ENCODE data around the gene ZNF467.
A peak's percentile ranks its signal among the peaks of the same experiment; 100 is the strongest.

Gene ZNF467

DNA sequence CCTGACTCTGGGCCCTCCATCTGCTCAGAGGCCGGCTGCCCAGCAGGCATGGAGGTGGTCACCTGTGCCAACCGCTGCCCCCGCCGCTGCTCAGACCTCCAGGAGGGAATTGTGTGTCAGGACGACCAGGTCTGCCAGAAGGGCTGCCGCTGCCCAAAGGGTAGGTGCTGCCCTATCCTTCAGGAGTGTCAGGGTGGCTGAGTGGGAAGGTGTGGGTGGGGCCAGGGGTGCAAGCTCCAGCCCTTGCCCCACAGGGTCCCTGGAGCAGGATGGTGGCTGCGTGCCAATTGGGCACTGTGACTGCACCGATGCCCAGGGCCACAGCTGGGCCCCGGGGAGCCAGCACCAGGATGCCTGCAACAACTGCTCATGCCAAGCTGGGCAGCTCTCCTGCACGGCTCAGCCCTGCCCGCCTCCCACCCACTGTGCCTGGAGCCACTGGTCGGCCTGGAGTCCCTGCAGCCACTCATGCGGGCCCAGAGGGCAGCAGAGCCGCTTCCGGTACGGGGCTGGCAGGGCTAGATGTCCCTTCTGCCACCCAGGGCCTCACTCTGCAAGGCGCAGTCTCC lies 47.3 kb upstream of the ZNF467 start:
- H3K27ac ChIP-seq (ENCODE audit: low read length, poor library complexity, severe bottlenecking): no peak overlapping the region
- DNase-seq: no peak
- 90% methylated on average over 17 of the region's 17 CpGs for WGBS

DNA sequence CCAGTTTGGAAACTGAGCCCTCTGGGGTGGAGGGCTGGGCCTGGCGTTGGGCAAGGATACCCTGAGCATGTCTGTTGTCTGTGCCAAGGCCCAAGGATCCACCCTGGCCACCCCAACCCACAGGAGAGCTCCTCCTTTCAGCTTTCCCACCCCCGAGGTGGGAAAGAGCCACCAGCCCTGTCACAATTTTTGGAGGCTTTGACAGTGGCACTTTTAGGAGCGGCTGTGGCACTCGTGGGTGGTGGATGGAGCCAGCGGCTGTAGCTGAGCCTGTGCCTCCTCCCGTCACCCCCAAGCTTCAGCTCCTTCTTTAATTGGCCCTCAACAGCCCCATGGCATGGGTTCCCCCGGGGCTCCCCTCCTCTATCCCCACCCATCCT lies 46.6 kb upstream of the ZNF467 start:
- no peak overlapping the region for H4K91ac ChIP-seq (ENCODE audit: low read length)
- H3K36me3 ChIP-seq (ENCODE audit: control insufficient read depth in 1 of 2, insufficient read depth in 2 of 2, low read depth in 1 of 2, low read length in 2 of 2): no peaks in the 10 kb centered on the region
- peaks cover 14 to 18% of the 10 kb centered on the region in 2 experiments for H3K27me3 ChIP-seq (ENCODE audit: control insufficient read depth in 1 of 2, insufficient read depth in 1 of 2, low read length in 2 of 2)
- no peak overlapping the region for H3K9ac ChIP-seq (ENCODE audit: low read length)
- no peak overlapping the region for H2BK120ac ChIP-seq (ENCODE audit: low read depth, low read length)
- H3K18ac ChIP-seq (ENCODE audit: low read depth in 1 of 2, low read length in 2 of 2): no peak overlapping the region
- no peak overlapping the region for H2BK12ac ChIP-seq (ENCODE audit: low read length in 2 of 2)
- no peak overlapping the region for H3K14ac ChIP-seq (ENCODE audit: low read length in 2 of 2)
- H3K27ac ChIP-seq (ENCODE audit: low read length, poor library complexity, severe bottlenecking): no peak overlapping the region
- H3K4me2 ChIP-seq (ENCODE audit: low read length, poor library complexity, severe bottlenecking): no peak overlapping the region
- peak overlapping the region in 1 of 2 experiments; percentile 26 for H3K4me3 ChIP-seq (ENCODE audit: insufficient read depth in 1 of 2, low read depth in 1 of 2, low read length in 2 of 2)
- no peak overlapping the region for H2AK5ac ChIP-seq (ENCODE audit: low read length, severe bottlenecking)
- no peak overlapping the region for H2BK5ac ChIP-seq (ENCODE audit: low read depth, low read length, poor library complexity, severe bottlenecking)
- H3K4me1 ChIP-seq (ENCODE audit: control insufficient read depth, insufficient read depth, low read depth, low read length): no peaks in the 10 kb centered on the region
- H3K9me3 ChIP-seq (ENCODE audit: control insufficient read depth, low read length): no peaks in the 10 kb centered on the region
- no peak overlapping the region for H4K8ac ChIP-seq (ENCODE audit: low read length)
- no peak overlapping the region for H2BK15ac ChIP-seq (ENCODE audit: low read depth, poor library complexity, severe bottlenecking)
- 67% methylated on average over 7 of the region's 7 CpGs for WGBS
- H2AFZ ChIP-seq (ENCODE audit: low read depth, low read length): no peak overlapping the region
- no peak overlapping the region for H3K23ac ChIP-seq (ENCODE audit: low read length in 2 of 2)
- no peak for DNase-seq
- H3K4ac ChIP-seq (ENCODE audit: low read depth in 1 of 2, low read length in 2 of 2): no peak overlapping the region
- H3K79me1 ChIP-seq (replicated peaks; ENCODE audit: low read length, poor library complexity, severe bottlenecking): no peaks in the 10 kb centered on the region

More for the DNA sequence above, 47.3 kb upstream of the ZNF467 start:
- no peak overlapping the region for H3K4me2 ChIP-seq (ENCODE audit: low read length, poor library complexity, severe bottlenecking)
- no peaks in the 10 kb centered on the region for H3K9me3 ChIP-seq (ENCODE audit: control insufficient read depth, low read length)
- H2AK5ac ChIP-seq (ENCODE audit: low read length, severe bottlenecking): no peak overlapping the region
- H3K9ac ChIP-seq (ENCODE audit: low read length): no peak overlapping the region
- H3K27me3 ChIP-seq (ENCODE audit: control insufficient read depth in 1 of 2, insufficient read depth in 1 of 2, low read length in 2 of 2): peaks cover 16 to 23% of the 10 kb centered on the region in 2 experiments
- H3K23ac ChIP-seq (ENCODE audit: low read length in 2 of 2): no peak overlapping the region
- H2BK5ac ChIP-seq (ENCODE audit: low read depth, low read length, poor library complexity, severe bottlenecking): no peak overlapping the region
- H2BK15ac ChIP-seq (ENCODE audit: low read depth, poor library complexity, severe bottlenecking): no peak overlapping the region
- no peak overlapping the region for H4K91ac ChIP-seq (ENCODE audit: low read length)
- H2BK12ac ChIP-seq (ENCODE audit: low read length in 2 of 2): no peak overlapping the region
- H3K4me3 ChIP-seq (ENCODE audit: insufficient read depth in 1 of 2, low read depth in 1 of 2, low read length in 2 of 2): no peak overlapping the region
- no peak overlapping the region for H2BK120ac ChIP-seq (ENCODE audit: low read depth, low read length)
- H3K36me3 ChIP-seq (ENCODE audit: control insufficient read depth in 1 of 2, insufficient read depth in 2 of 2, low read depth in 1 of 2, low read length in 2 of 2): no peaks in the 10 kb centered on the region
- H3K4me1 ChIP-seq (ENCODE audit: control insufficient read depth, insufficient read depth, low read depth, low read length): no peaks in the 10 kb centered on the region
- H2AFZ ChIP-seq (ENCODE audit: low read depth, low read length): no peak overlapping the region
- H3K18ac ChIP-seq (ENCODE audit: low read depth in 1 of 2, low read length in 2 of 2): no peak overlapping the region
- no peaks in the 10 kb centered on the region for H3K79me1 ChIP-seq (replicated peaks; ENCODE audit: low read length, poor library complexity, severe bottlenecking)
- no peak overlapping the region for H4K8ac ChIP-seq (ENCODE audit: low read length)
- H3K14ac ChIP-seq (ENCODE audit: low read length in 2 of 2): no peak overlapping the region
- no peak overlapping the region for H3K4ac ChIP-seq (ENCODE audit: low read depth in 1 of 2, low read length in 2 of 2)

DNA sequence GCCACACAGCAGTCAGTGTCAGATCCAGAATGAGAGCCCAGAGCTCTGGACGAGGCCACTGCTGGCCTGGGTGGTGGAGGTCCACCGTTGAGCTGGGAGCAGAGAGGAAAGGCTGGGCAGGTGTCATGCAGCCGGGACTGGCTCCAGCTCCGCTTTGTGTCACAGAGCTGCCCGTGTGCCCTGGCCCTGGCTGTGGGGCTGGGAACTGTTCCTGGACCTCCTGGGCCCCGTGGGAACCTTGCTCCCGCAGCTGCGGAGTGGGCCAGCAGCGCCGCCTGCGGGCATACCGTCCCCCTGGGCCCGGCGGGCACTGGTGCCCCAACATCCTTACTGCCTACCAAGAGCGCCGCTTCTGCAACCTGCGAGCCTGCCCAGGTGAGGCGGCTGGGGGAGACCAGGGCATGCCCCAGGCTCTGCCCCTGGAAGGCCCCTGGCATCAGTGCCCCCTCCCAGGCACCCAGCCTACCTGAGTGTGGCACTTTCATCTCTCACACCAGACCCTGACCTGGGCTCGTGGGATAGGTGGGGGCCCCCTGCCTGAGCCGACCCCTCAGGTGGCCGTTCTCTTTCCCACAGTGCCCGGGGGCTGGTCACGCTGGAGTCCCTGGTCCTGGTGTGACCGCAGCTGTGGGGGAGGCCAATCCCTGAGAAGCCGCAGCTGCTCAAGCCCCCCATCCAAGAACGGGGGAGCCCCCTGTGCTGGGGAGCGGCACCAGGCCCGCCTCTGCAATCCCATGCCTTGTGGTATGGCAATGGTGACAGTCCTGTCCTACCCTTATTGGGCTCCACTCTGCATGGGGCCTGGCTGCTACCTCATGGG lies 46.0 kb upstream of the ZNF467 start:
- Histone ChIP-seq H3K4me1 (ENCODE audit: control insufficient read depth, insufficient read depth, low read depth, low read length) (no peaks in the 10 kb centered on the region), H3K9me3 (ENCODE audit: control insufficient read depth, low read length) (no peaks in the 10 kb centered on the region), H3K18ac (ENCODE audit: low read depth in 1 of 2, low read length in 2 of 2) (no peak overlapping the region), H2BK15ac (ENCODE audit: low read depth, poor library complexity, severe bottlenecking) (no peak overlapping the region), H3K4me2 (ENCODE audit: low read length, poor library complexity, severe bottlenecking) (no peak overlapping the region), H2BK5ac (ENCODE audit: low read depth, low read length, poor library complexity, severe bottlenecking) (no peak overlapping the region), H2AFZ (ENCODE audit: low read depth, low read length) (no peak overlapping the region), H3K27ac (ENCODE audit: low read length, poor library complexity, severe bottlenecking) (no peak overlapping the region), H3K23ac (ENCODE audit: low read length in 2 of 2) (no peak overlapping the region), H3K36me3 (ENCODE audit: control insufficient read depth in 1 of 2, insufficient read depth in 2 of 2, low read depth in 1 of 2, low read length in 2 of 2) (no peaks in the 10 kb centered on the region), H3K9ac (ENCODE audit: low read length) (no peak overlapping the region), H4K8ac (ENCODE audit: low read length) (no peak overlapping the region), H3K4ac (ENCODE audit: low read depth in 1 of 2, low read length in 2 of 2) (no peak overlapping the region), H3K79me1 (replicated peaks; ENCODE audit: low read length, poor library complexity, severe bottlenecking) (no peaks in the 10 kb centered on the region), H2BK12ac (ENCODE audit: low read length in 2 of 2) (no peak overlapping the region), H3K27me3 (ENCODE audit: control insufficient read depth in 1 of 2, insufficient read depth in 1 of 2, low read length in 2 of 2) (peaks cover 11 to 18% of the 10 kb centered on the region in 2 experiments), H4K91ac (ENCODE audit: low read length) (no peak overlapping the region), H2BK120ac (ENCODE audit: low read depth, low read length) (no peak overlapping the region), H2AK5ac (ENCODE audit: low read length, severe bottlenecking) (no peak overlapping the region), H3K4me3 (ENCODE audit: insufficient read depth in 1 of 2, low read depth in 1 of 2, low read length in 2 of 2) (no peak overlapping the region), H3K14ac (ENCODE audit: low read length in 2 of 2) (no peak overlapping the region)
- no peak for DNase-seq
- 83% methylated on average over 28 of the region's 28 CpGs for WGBS

DNA sequence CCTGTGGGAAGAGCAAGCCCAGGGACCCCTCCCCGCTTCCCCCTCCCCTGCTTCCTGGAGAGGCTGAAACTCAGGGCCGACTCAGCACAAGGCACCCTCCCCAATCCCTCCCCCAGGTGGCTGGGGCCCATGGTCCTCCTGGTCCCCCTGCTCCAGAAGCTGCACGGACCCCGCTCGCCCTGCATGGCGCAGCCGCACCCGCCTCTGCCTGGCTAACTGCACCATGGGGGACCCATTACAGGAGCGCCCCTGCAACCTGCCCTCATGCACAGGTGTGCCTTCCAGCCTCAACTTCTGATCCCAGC lies 45.1 kb upstream of the ZNF467 start:
- no peaks in the 10 kb centered on the region for H3K4me1 ChIP-seq (ENCODE audit: control insufficient read depth, insufficient read depth, low read depth, low read length)
- WGBS: 77% methylated on average over 9 of the region's 9 CpGs
- no peaks in the 10 kb centered on the region for H3K79me1 ChIP-seq (replicated peaks; ENCODE audit: low read length, poor library complexity, severe bottlenecking)
- no peaks in the 10 kb centered on the region for H3K36me3 ChIP-seq (ENCODE audit: control insufficient read depth in 1 of 2, insufficient read depth in 2 of 2, low read depth in 1 of 2, low read length in 2 of 2)
- H3K27me3 ChIP-seq (ENCODE audit: control insufficient read depth in 1 of 2, insufficient read depth in 1 of 2, low read length in 2 of 2): peaks cover 7 to 18% of the 10 kb centered on the region in 2 experiments
- H3K14ac ChIP-seq (ENCODE audit: low read length in 2 of 2): no peak overlapping the region
- no peak overlapping the region for H3K27ac ChIP-seq (ENCODE audit: low read length, poor library complexity, severe bottlenecking)
- H2BK5ac ChIP-seq (ENCODE audit: low read depth, low read length, poor library complexity, severe bottlenecking): no peak overlapping the region
- H2AFZ ChIP-seq (ENCODE audit: low read depth, low read length): no peak overlapping the region
- H2BK120ac ChIP-seq (ENCODE audit: low read depth, low read length): no peak overlapping the region
- no peak overlapping the region for H4K8ac ChIP-seq (ENCODE audit: low read length)
- no peak overlapping the region for H2AK5ac ChIP-seq (ENCODE audit: low read length, severe bottlenecking)
- H3K9me3 ChIP-seq (ENCODE audit: control insufficient read depth, low read length): no peaks in the 10 kb centered on the region
- H3K4me3 ChIP-seq (ENCODE audit: insufficient read depth in 1 of 2, low read depth in 1 of 2, low read length in 2 of 2): no peak overlapping the region
- no peak overlapping the region for H4K91ac ChIP-seq (ENCODE audit: low read length)
- H3K4ac ChIP-seq (ENCODE audit: low read depth in 1 of 2, low read length in 2 of 2): no peak overlapping the region
- no peak overlapping the region for H3K23ac ChIP-seq (ENCODE audit: low read length in 2 of 2)
- H3K4me2 ChIP-seq (ENCODE audit: low read length, poor library complexity, severe bottlenecking): no peak overlapping the region
- H3K9ac ChIP-seq (ENCODE audit: low read length): no peak overlapping the region
- H3K18ac ChIP-seq (ENCODE audit: low read depth in 1 of 2, low read length in 2 of 2): no peak overlapping the region
- no peak overlapping the region for H2BK15ac ChIP-seq (ENCODE audit: low read depth, poor library complexity, severe bottlenecking)
- DNase-seq: no peak
- H2BK12ac ChIP-seq (ENCODE audit: low read length in 2 of 2): no peak overlapping the region
